ENCODE results near the gene MYO1H. TPM values are rescaled to one million over a fixed set of nuclear protein-coding genes. Genes with fewer than 3 reads are reported as not detected.

MYO1H gene
- total and polyA plus RNA-seq, 2 experiments from 2014 or later = not detected

GRCh38 chr12:109467978-109468676, 120.4 kb downstream of the MYO1H start:
- Histone ChIP-seq H2AFZ (no peak overlapping the region), H3K9me2 (ENCODE audit: insufficient read depth) (no peaks in the 10 kb centered on the region), H3K27me3 (ENCODE audit: insufficient read depth) (no peaks in the 10 kb centered on the region), H3F3A (replicated peaks; ENCODE audit: low read depth) (no peaks in the 10 kb centered on the region; the same call in 1 of the 2 replicates), H3K27ac (ENCODE audit: low read depth) (no peak overlapping the region), H3K4me3 (no peak overlapping the region), H3K4me2 (0 out of 2 replicates have a peak overlapping the region, but pooled peaks have one; percentile 26), H4K20me1 (replicated peaks; ENCODE audit: insufficient read depth) (peaks cover 47% of the 10 kb centered on the region), H3K36me3 (ENCODE audit: insufficient read depth) (no peaks in the 10 kb centered on the region; the same call in 1 of the 2 replicates), H3K4me1 (ENCODE audit: insufficient read depth) (peaks cover 30% of the 10 kb centered on the region), H3K79me2 (replicated peaks; ENCODE audit: insufficient read depth) (peaks cover 99% of the 10 kb centered on the region)
- TF ChIP-seq JUNB (IDR thresholded peaks at IDR 0.05; ENCODE audit: unreplicated experiment) (no peak), EZH2phosphoT487 (IDR thresholded peaks at IDR 0.05; ENCODE audit: unreplicated experiment) (no peak), ETS1 (IDR thresholded peaks at IDR 0.05) (no peak), STAT1 (IDR thresholded peaks at IDR 0.05; ENCODE audit: unreplicated experiment) (no peak), ZNF331 (CRISPR knock-in tag; IDR thresholded peaks at IDR 0.05; ENCODE audit: low read depth) (no peak), CREB1 (CRISPR knock-in tag; IDR thresholded peaks at IDR 0.05; ENCODE audit: low read depth) (no peak), POLR2AphosphoS5 (IDR thresholded peaks at IDR 0.05; ENCODE audit: low read depth) (no peak), EZH2 (IDR thresholded peaks at IDR 0.05; ENCODE audit: low read depth, unreplicated experiment) (no peak), ZNF114 (CRISPR knock-in tag; IDR thresholded peaks at IDR 0.05) (no peak), REST (IDR thresholded peaks at IDR 0.05; ENCODE audit: unreplicated experiment) (no peak), NANOG (IDR thresholded peaks at IDR 0.05; ENCODE audit: borderline replicate concordance) (no peak)
- TF ChIP-seq, protein P1, sequence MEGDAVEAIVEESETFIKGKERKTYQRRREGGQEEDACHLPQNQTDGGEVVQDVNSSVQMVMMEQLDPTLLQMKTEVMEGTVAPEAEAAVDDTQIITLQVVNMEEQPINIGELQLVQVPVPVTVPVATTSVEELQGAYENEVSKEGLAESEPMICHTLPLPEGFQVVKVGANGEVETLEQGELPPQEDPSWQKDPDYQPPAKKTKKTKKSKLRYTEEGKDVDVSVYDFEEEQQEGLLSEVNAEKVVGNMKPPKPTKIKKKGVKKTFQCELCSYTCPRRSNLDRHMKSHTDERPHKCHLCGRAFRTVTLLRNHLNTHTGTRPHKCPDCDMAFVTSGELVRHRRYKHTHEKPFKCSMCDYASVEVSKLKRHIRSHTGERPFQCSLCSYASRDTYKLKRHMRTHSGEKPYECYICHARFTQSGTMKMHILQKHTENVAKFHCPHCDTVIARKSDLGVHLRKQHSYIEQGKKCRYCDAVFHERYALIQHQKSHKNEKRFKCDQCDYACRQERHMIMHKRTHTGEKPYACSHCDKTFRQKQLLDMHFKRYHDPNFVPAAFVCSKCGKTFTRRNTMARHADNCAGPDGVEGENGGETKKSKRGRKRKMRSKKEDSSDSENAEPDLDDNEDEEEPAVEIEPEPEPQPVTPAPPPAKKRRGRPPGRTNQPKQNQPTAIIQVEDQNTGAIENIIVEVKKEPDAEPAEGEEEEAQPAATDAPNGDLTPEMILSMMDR (conservative IDR thresholded peaks at IDR 0.05; ENCODE audit: low read depth in 2 of 2) = no peak
- TF ChIP-seq, protein P2, sequence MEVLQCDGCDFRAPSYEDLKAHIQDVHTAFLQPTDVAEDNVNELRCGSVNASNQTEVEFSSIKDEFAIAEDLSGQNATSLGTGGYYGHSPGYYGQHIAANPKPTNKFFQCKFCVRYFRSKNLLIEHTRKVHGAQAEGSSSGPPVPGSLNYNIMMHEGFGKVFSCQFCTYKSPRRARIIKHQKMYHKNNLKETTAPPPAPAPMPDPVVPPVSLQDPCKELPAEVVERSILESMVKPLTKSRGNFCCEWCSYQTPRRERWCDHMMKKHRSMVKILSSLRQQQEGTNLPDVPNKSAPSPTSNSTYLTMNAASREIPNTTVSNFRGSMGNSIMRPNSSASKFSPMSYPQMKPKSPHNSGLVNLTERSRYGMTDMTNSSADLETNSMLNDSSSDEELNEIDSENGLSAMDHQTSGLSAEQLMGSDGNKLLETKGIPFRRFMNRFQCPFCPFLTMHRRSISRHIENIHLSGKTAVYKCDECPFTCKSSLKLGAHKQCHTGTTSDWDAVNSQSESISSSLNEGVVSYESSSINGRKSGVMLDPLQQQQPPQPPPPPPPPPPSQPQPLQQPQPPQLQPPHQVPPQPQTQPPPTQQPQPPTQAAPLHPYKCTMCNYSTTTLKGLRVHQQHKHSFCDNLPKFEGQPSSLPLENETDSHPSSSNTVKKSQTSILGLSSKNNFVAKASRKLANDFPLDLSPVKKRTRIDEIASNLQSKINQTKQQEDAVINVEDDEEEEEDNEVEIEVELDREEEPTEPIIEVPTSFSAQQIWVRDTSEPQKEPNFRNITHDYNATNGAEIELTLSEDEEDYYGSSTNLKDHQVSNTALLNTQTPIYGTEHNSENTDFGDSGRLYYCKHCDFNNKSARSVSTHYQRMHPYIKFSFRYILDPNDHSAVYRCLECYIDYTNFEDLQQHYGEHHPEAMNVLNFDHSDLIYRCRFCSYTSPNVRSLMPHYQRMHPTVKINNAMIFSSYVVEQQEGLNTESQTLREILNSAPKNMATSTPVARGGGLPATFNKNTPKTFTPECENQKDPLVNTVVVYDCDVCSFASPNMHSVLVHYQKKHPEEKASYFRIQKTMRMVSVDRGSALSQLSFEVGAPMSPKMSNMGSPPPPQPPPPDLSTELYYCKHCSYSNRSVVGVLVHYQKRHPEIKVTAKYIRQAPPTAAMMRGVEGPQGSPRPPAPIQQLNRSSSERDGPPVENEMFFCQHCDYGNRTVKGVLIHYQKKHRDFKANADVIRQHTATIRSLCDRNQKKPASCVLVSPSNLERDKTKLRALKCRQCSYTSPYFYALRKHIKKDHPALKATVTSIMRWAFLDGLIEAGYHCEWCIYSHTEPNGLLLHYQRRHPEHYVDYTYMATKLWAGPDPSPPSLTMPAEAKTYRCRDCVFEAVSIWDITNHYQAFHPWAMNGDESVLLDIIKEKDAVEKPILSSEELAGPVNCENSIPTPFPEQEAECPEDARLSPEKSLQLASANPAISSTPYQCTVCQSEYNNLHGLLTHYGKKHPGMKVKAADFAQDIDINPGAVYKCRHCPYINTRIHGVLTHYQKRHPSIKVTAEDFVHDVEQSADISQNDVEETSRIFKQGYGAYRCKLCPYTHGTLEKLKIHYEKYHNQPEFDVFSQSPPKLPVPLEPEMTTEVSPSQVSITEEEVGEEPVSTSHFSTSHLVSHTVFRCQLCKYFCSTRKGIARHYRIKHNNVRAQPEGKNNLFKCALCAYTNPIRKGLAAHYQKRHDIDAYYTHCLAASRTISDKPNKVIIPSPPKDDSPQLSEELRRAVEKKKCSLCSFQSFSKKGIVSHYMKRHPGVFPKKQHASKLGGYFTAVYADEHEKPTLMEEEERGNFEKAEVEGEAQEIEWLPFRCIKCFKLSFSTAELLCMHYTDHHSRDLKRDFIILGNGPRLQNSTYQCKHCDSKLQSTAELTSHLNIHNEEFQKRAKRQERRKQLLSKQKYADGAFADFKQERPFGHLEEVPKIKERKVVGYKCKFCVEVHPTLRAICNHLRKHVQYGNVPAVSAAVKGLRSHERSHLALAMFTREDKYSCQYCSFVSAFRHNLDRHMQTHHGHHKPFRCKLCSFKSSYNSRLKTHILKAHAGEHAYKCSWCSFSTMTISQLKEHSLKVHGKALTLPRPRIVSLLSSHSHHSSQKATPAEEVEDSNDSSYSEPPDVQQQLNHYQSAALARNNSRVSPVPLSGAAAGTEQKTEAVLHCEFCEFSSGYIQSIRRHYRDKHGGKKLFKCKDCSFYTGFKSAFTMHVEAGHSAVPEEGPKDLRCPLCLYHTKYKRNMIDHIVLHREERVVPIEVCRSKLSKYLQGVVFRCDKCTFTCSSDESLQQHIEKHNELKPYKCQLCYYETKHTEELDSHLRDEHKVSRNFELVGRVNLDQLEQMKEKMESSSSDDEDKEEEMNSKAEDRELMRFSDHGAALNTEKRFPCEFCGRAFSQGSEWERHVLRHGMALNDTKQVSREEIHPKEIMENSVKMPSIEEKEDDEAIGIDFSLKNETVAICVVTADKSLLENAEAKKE (CRISPR knock-in tag; IDR thresholded peaks at IDR 0.05) = no peak
- Mint-ChIP-seq H3K27ac (peak overlapping the region; percentile 57), H3K4me3 (no peak overlapping the region), H3K36me3 (ENCODE audit: low read depth) (peaks cover 26% of the 10 kb centered on the region), H3K4me1 (peaks cover 43% of the 10 kb centered on the region), H3K9me3 (no peaks in the 10 kb centered on the region), H3K27me3 (ENCODE audit: insufficient read depth, low read depth, poor library complexity) (peaks cover 7% of the 10 kb centered on the region)
- ATAC-seq (no peak), DNase-seq (ENCODE audit: low spot score) (no peak)

Data from GM23338 (cell line).